T-cell (primary cell): Measurements from ENCODE around the gene C2orf81. TPM values are rescaled to one million over a fixed set of nuclear protein-coding genes. Genes with fewer than 3 reads are reported as not detected.
A peak's percentile ranks its signal among the peaks of the same experiment; 100 is the strongest.
"Not testable (repeated sequence)": the region's sequence is repeated elsewhere in the genome, so short reads cannot be mapped to it uniquely, and the experiment has no call there.

Experiments used
- ATAC-seq, 4 experiments: fragments of 200-7000 bp in 3 of 4; fragments of 150-1000 bp in 1 of 4; cut with Tn5 transposase; replicated peaks in 1 of 4; 1 replicate in 3 of 4; 2 replicates in 1 of 4; pipeline ENCODE4 v1.10.0; 2021; ENCODE audit warnings: moderate library complexity in 3 of 4, mild to moderate bottlenecking in 2 of 4, moderate number of reproducible peaks in 1 of 4
- CTCF ChIA-PET, 2 donors: fragments of 300-600 bp; sonication (Branson Sonifier 250); formaldehyde crosslinking; loops; one replicate each; lab custom pipeline; 2022; ENCODE audit warnings: antibody characterized with exemption in 2 of 2; lab: Charles Lee
- POLR2A ChIA-PET, 2 donors: fragments of 300-600 bp; sonication (Branson Sonifier 250); formaldehyde crosslinking; loops; one replicate each; lab custom pipeline; 2022; ENCODE audit warnings: antibody characterized with exemption in 2 of 2; lab: Charles Lee
- DNase-seq, 35 experiments: peaks; one replicate each; pipeline versions ENCODE4 v3.0.0 to v3.0.0-alpha.2; 2013 to 2023
- H3K27ac ChIP-seq: one replicate; pipeline ENCODE4 v1.5.1; 2013; ENCODE audit warnings: low read length
- H3K27me3 ChIP-seq, 2 experiments: replicated peaks in 1 of 2; 1 replicate in 1 of 2; 2 replicates in 1 of 2; pipeline versions ENCODE4 v1.6.1 to v1.7.0; 2013; ENCODE audit warnings: low read length in 1 of 2, mixed read lengths in 1 of 2; ENCODE audit not compliant: control insufficient read depth in 2 of 2, insufficient read depth in 2 of 2; ENCODE audit errors: extremely low read depth in 1 of 2
- H3K36me3 ChIP-seq, 2 donors: 1 replicate in 1 of 2; 2 replicates in 1 of 2; pipeline versions ENCODE4 v1.6.1 to v1.7.0; 2013; ENCODE audit warnings: low read length in 1 of 2; ENCODE audit not compliant: control insufficient read depth in 2 of 2, insufficient read depth in 1 of 2; ENCODE audit errors: extremely low read depth in 1 of 2
- H3K4me1 ChIP-seq, 2 experiments: 1 replicate in 1 of 2; 2 replicates in 1 of 2; pipeline versions ENCODE4 v1.6.1 to v1.7.0; 2013; ENCODE audit warnings: low read length in 2 of 2, mixed read lengths in 1 of 2; ENCODE audit not compliant: insufficient read depth in 2 of 2, control insufficient read depth in 1 of 2; ENCODE audit errors: extremely low read depth in 1 of 2
- H3K4me3 ChIP-seq, 2 donors: 1 replicate in 1 of 2; 2 replicates in 1 of 2; pipeline versions ENCODE4 v1.5.1 to v1.7.0; 2013; ENCODE audit warnings: mild to moderate bottlenecking in 2 of 2, low read length in 1 of 2, moderate library complexity in 1 of 2; ENCODE audit not compliant: control insufficient read depth in 1 of 2; ENCODE audit errors: extremely low read depth in 1 of 2
- H3K9me3 ChIP-seq: 2 replicates; pipeline ENCODE4 v1.7.0; 2013
- H3K27ac Mint-ChIP-seq, 2 donors: one replicate each; pipeline ENCODE4 v1.8.0; 2020 to 2021; ENCODE audit warnings: mild to moderate bottlenecking in 2 of 2, mixed read lengths in 2 of 2
- H3K27me3 Mint-ChIP-seq, 2 donors: one replicate each; pipeline ENCODE4 v1.8.0; 2021 to 2022; ENCODE audit warnings: mixed read lengths in 2 of 2
- H3K36me3 Mint-ChIP-seq: one replicate; pipeline ENCODE4 v1.8.0; 2021; ENCODE audit warnings: mixed read lengths
- H3K4me1 Mint-ChIP-seq, 3 donors: one replicate each; pipeline ENCODE4 v1.8.0; 2020 to 2022; ENCODE audit warnings: mixed read lengths in 3 of 3, mild to moderate bottlenecking in 1 of 3
- H3K4me3 Mint-ChIP-seq, 3 donors: one replicate each; pipeline ENCODE4 v1.8.0; 2020 to 2022; ENCODE audit warnings: mild to moderate bottlenecking in 3 of 3, mixed read lengths in 3 of 3, moderate library complexity in 3 of 3
- H3K9me3 Mint-ChIP-seq, 3 donors: one replicate each; pipeline ENCODE4 v1.8.0; 2020 to 2022; ENCODE audit warnings: mixed read lengths in 3 of 3
- WGBS: methylation state at CpG from one replicate; pipeline ENCODE4 v1.1.5; 2013; ENCODE audit warnings: missing lambda C conversion rate; ENCODE audit not compliant: insufficient coverage; 5-methylcytosine and 5-hydroxymethylcytosine counted together
- total RNA-seq, 35 experiments: library from RNA in 6 of 35; stranded (reverse) in 6 of 35; fragments of 120-200 nt in 1 of 35; gene quantifications; one replicate each; pipeline versions ENCODE4 v1.2.1 to v1.2.4 and lab custom pipeline; 2013 to 2026

The C2orf81 gene
- total RNA-seq, 5 donors from 2014 or later (not counting 1 experiment from before 2014, with no cell fraction given), result 5.0 to 9.5 (median 7.5) TPM

DNA sequence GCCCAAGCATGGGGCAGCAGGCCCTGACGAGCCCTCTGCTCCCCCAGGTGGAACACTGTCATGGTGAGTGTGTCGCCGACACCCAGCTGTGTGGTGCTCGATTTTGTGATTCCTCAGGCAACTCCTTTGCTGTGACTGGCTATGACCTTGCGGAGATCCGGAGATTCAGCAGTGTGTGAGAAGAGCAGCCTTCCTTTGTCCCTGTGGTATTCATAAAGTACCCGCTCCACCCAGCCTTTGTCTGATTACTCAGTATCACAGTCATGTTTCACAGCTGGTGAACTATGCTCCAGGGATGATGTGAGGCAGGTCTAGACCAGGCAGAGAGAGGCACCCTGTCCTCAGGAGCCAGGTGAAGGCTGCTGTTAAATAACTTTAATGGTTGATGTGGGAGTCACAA, 4.1 kb upstream of the C2orf81 start:
- Histone ChIP-seq H3K36me3 (peaks cover 0 to 20% of the 10 kb centered on the region in 2 donors), H3K27me3 (no peaks in the 10 kb centered on the region), H3K4me3 (no peak overlapping the region), H3K9me3 (no peaks in the 10 kb centered on the region), H3K27ac (no peak overlapping the region), H3K4me1 (peaks cover 7 to 20% of the 10 kb centered on the region in 2 experiments)
- peaks cover 11% of the 10 kb centered on the region for H3K36me3 Mint-ChIP-seq
- no peak overlapping the region for H3K4me3 Mint-ChIP-seq
- peaks cover 17 to 24% (median 21%) of the 10 kb centered on the region in 3 donors for H3K4me1 Mint-ChIP-seq
- ATAC-seq (no peak), DNase-seq (no peak)
- H3K27ac Mint-ChIP-seq, result no peak overlapping the region
- no peaks in the 10 kb centered on the region for H3K9me3 Mint-ChIP-seq
- H3K27me3 Mint-ChIP-seq, result no peaks in the 10 kb centered on the region
- ChIA-PET CTCF (no interaction called here), POLR2A (no interaction called here)
- WGBS, result 100% methylated on average over 4 of the region's 7 CpGs

GRCh38 chr2:74424995-74425406, 3.6 kb upstream of the C2orf81 start:
- Mint-ChIP-seq H3K9me3 (no peaks in the 10 kb centered on the region), H3K4me1 (peaks cover 22 to 29% (median 26%) of the 10 kb centered on the region in 3 donors), H3K36me3 (peaks cover 11% of the 10 kb centered on the region), H3K27me3 (no peaks in the 10 kb centered on the region), H3K4me3 (no peak overlapping the region), H3K27ac (no peak overlapping the region)
- DNase-seq (no peak), ATAC-seq (no peak)
- POLR2A ChIA-PET, result no interaction called here
- H3K27me3 ChIP-seq, result no peaks in the 10 kb centered on the region
- peaks cover 9 to 24% of the 10 kb centered on the region in 2 experiments for H3K4me1 ChIP-seq
- no peak overlapping the region for H3K4me3 ChIP-seq
- no peaks in the 10 kb centered on the region for H3K9me3 ChIP-seq
- CTCF ChIA-PET, result no interaction called here
- H3K27ac ChIP-seq, result no peak overlapping the region
- H3K36me3 ChIP-seq, result peaks cover 0 to 20% of the 10 kb centered on the region in 2 donors
- WGBS, result 94% methylated on average over 4 of the region's 5 CpGs

DNA sequence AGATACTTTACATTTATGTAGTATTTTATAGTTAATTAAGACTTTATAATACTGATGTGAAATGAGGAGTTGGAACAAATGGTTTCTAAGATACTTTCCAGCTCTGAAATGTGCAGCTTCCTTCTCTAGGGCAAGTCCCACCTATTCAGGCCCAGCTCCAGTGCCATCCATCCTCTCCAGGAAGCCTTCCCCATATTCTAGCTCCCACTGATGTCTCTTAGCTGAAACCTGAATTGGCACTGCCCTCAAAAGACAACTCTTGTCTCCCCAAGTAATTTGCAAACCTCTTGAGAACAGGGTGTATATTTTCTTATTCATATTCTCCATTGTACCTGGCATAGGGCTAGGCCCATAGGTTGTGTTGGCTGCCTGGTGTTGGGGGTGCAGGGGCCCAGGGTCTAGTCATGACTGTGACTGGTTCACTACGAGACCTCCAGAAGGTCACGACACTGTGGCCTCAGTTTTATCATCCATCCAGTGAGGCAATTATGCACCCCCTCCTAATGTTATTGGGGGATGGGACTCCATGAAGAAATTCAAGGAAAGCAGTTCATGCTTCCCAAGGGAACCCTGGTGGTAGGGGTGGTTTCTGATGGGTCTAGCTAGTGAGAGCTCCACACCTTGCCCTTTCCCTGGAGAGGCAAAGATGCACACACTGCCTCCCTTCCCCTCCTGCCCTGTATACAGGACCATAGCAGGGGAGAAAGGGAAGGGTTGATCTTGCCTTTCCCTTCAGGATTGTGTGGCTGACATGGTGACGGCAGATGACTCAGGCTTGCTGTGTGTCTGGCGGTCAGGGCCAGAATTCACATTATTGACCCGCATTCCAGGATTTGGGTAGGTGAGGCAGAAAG, 2.9 kb upstream of the C2orf81 start:
- H3K4me1 Mint-ChIP-seq, result peaks cover 26 to 33% (median 29%) of the 10 kb centered on the region in 3 donors
- DNase-seq, result no peak
- no peak overlapping the region for H3K27ac Mint-ChIP-seq
- H3K9me3 Mint-ChIP-seq, result no peaks in the 10 kb centered on the region
- WGBS, result 100% methylated on average over 3 of the region's 5 CpGs
- CTCF ChIA-PET, result no interaction called here
- no peaks in the 10 kb centered on the region for H3K27me3 ChIP-seq
- no peaks in the 10 kb centered on the region for H3K27me3 Mint-ChIP-seq
- ATAC-seq, result no peak
- peaks cover 11% of the 10 kb centered on the region for H3K36me3 Mint-ChIP-seq
- H3K9me3 ChIP-seq, result no peaks in the 10 kb centered on the region
- H3K27ac ChIP-seq, result no peak overlapping the region
- peaks cover 0 to 20% of the 10 kb centered on the region in 2 donors for H3K36me3 ChIP-seq
- POLR2A ChIA-PET, result no interaction called here
- H3K4me1 ChIP-seq, result peaks cover 9 to 24% of the 10 kb centered on the region in 2 experiments
- H3K4me3 ChIP-seq, result no peak overlapping the region
- H3K4me3 Mint-ChIP-seq, result peak overlapping the region in 1 of 3 donors; percentile 13

- H3K27ac Mint-ChIP-seq, result peak overlapping the region; percentile 52 to 60
- DNase-seq (no peak), ATAC-seq (no peak)
- ChIA-PET POLR2A (no interaction called here), CTCF (no interaction called here)
- Histone ChIP-seq H3K36me3 (peaks cover 0 to 20% of the 10 kb centered on the region in 2 donors), H3K4me3 (no peak overlapping the region), H3K27ac (no peak overlapping the region), H3K9me3 (no peaks in the 10 kb centered on the region), H3K27me3 (no peaks in the 10 kb centered on the region), H3K4me1 (peaks cover 9 to 24% of the 10 kb centered on the region in 2 experiments)
- peak overlapping the region; percentile 92 to 99 (median 99) for H3K4me3 Mint-ChIP-seq
- WGBS, result 94% methylated on average over 7 of the region's 9 CpGs
- H3K27me3 Mint-ChIP-seq, result no peaks in the 10 kb centered on the region
- peaks cover 26 to 33% (median 29%) of the 10 kb centered on the region in 3 donors for H3K4me1 Mint-ChIP-seq
- H3K36me3 Mint-ChIP-seq, result peaks cover 11% of the 10 kb centered on the region
- no peaks in the 10 kb centered on the region for H3K9me3 Mint-ChIP-seq
These were observed 2.0 kb upstream of the C2orf81 start for GRCh38 chr2:74423231-74424095.

DNA sequence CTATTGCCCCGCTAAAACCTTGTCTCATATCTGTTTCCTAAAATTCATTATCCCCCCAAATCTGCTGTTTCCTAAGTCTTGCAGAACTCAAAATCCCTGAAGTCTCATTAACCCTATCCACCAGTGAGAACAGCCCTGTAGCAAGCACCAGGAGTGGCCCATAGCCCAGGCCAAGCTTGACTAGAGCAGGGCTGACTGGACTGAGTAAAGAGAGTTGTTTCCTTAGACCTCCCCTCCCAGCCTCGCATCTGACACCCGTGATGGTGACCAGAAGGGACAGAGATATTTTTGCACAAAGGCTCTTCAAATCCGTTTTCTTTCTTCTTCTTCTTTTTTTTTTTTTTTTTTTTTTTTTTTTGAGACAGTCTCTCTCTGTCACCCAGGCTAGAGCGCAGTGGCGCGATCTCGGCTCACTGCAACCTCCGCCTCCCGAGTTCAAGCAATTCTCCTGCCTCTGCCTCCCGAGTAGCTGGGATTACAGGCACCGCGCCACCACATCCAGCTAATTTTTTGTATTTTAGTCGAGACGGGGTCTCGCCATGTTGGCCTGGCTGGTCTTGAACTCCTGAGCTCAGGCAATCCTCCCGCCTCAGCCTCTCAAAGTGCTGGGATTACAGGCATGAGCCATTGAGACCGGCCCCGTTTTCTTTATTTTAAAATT, 846 bp downstream of the C2orf81 start:
- 87% methylated on average over 3 of the region's 19 CpGs for WGBS
- not testable (repeated sequence) for H3K27me3 Mint-ChIP-seq, H3K9me3 ChIP-seq, H3K36me3 Mint-ChIP-seq, H3K9me3 Mint-ChIP-seq, ATAC-seq, H3K27me3 ChIP-seq, DNase-seq
- peaks cover 9 to 30% of the 10 kb centered on the region in 2 experiments for H3K4me1 ChIP-seq
- ChIA-PET CTCF (interaction anchor here (0.6 to 1.2 kb wide), 7 partner anchors 20 to 225 kb away, joined by 3 to 8 read pairs (median 4); no protein-coding TSS in a partner anchor), POLR2A (interaction anchor here (0.5 to 0.9 kb wide), 7 partner anchors 29 to 418 kb away, joined by 3 to 7 read pairs (median 4); partner anchors contain the start of gene WBP1 (in 1 of the 2))
- Mint-ChIP-seq H3K4me3 (peak overlapping the region; percentile 92 to 99 (median 99)), H3K27ac (peak overlapping the region; percentile 97 to 98), H3K4me1 (peaks cover 34 to 45% (median 36%) of the 10 kb centered on the region in 3 donors)
- peak overlapping the region; percentile 92 to 100 for H3K4me3 ChIP-seq
- peak overlapping the region; percentile 96 for H3K27ac ChIP-seq
- H3K36me3 ChIP-seq, result peaks cover 0 to 12% of the 10 kb centered on the region in 2 donors
